GM12878 (cell line): ENCODE data around the gene MDM4. TPM values are rescaled to one million over a fixed set of nuclear protein-coding genes. Genes with fewer than 3 reads are reported as not detected.

ENCODE experiments used
- ATF3 ChIP-seq: IDR thresholded peaks from 2 replicates; pipeline ENCODE4 v1.6.1; 2011; ENCODE audit warnings: low read depth, mild to moderate bottlenecking, low read length, moderate library complexity, borderline replicate concordance; ENCODE audit errors: extremely low read depth
- CBX5 ChIP-seq: sonication (generic); IDR thresholded peaks from 2 replicates; pipeline ENCODE4 v1.6.1; 2016; ENCODE audit warnings: low read depth, moderate library complexity, mild to moderate bottlenecking, inconsistent platforms
- CEBPB ChIP-seq, 2 experiments: fragments of 150-350 bp in 1 of 2; IDR thresholded peaks; 2 replicates each; pipeline ENCODE4 v1.6.1; 2012 to 2014; ENCODE audit warnings: low read depth in 2 of 2, low read length in 2 of 2, borderline replicate concordance in 1 of 2, inconsistent platforms in 1 of 2
- CEBPZ ChIP-seq: fragments of 150-350 bp; IDR thresholded peaks from 2 replicates; pipeline ENCODE4 v1.6.1; 2016; ENCODE audit warnings: low read depth, low read length
- DPF2 ChIP-seq: fragments of 450-650 bp; IDR thresholded peaks from 2 replicates; pipeline ENCODE4 v1.6.1; 2017; ENCODE audit warnings: mild to moderate bottlenecking
- EED ChIP-seq: sonication (generic); IDR thresholded peaks from 2 replicates; pipeline ENCODE4 v1.6.1; 2016; ENCODE audit warnings: antibody characterized with exemption, low read depth
- ESRRA ChIP-seq: IDR thresholded peaks from 2 replicates; pipeline ENCODE4 v1.6.1; 2012; ENCODE audit warnings: mild to moderate bottlenecking, low read length, improper control_type of control experiment
- HDAC2 ChIP-seq: fragments of 200-600 bp; sonication (generic); IDR thresholded peaks from 2 replicates; pipeline ENCODE4 v1.6.1; 2017
- IKZF1 ChIP-seq: fragments of 450-650 bp; conservative IDR thresholded peaks from 2 replicates; pipeline ENCODE4 v1.6.1; 2017; ENCODE audit warnings: antibody characterized with exemption, mild to moderate bottlenecking
- MTA2 ChIP-seq: fragments of 450-650 bp; IDR thresholded peaks from 2 replicates; pipeline ENCODE4 v1.6.1; 2016; ENCODE audit warnings: low read depth, mild to moderate bottlenecking, moderate library complexity
- NFIC ChIP-seq: IDR thresholded peaks from 2 replicates; pipeline ENCODE4 v1.6.1; 2012; ENCODE audit warnings: low read depth, mild to moderate bottlenecking, inconsistent platforms, low read length, moderate library complexity
- NFYA ChIP-seq: IDR thresholded peaks from 2 replicates; pipeline ENCODE4 v1.6.1; 2011; ENCODE audit warnings: low read depth, mild to moderate bottlenecking, low read length, improper control_type of control experiment, borderline replicate concordance
- NFYB ChIP-seq: IDR thresholded peaks from 2 replicates; pipeline ENCODE4 v1.6.1; 2011; ENCODE audit warnings: low read depth, mild to moderate bottlenecking, low read length, improper control_type of control experiment, moderate library complexity; ENCODE audit not compliant: insufficient read depth
- NRF1 ChIP-seq: conservative IDR thresholded peaks from 2 replicates; pipeline ENCODE4 v1.6.1; 2011; ENCODE audit warnings: mild to moderate bottlenecking, low read depth, low read length, improper control_type of control experiment
- RAD51 ChIP-seq: fragments of 450-650 bp; IDR thresholded peaks from 2 replicates; pipeline ENCODE4 v1.6.1; 2016; ENCODE audit warnings: moderate library complexity, mild to moderate bottlenecking, inconsistent platforms
- RFX5 ChIP-seq: IDR thresholded peaks from 2 replicates; pipeline ENCODE4 v1.6.1; 2011; ENCODE audit warnings: low read depth, low read length, improper control_type of control experiment
- SRF ChIP-seq, 2 experiments: IDR thresholded peaks; 2 replicates each; pipeline ENCODE4 v1.6.1; 2011; ENCODE audit warnings: low read depth in 2 of 2, low read length in 2 of 2, mild to moderate bottlenecking in 1 of 2, moderate library complexity in 1 of 2
- STAT1 ChIP-seq: fragments of 450-650 bp; conservative IDR thresholded peaks from 2 replicates; pipeline ENCODE4 v1.6.1; 2014; ENCODE audit warnings: antibody characterized with exemption, mild to moderate bottlenecking
- TAF1 ChIP-seq: IDR thresholded peaks from 2 replicates; pipeline ENCODE4 v1.6.1; 2011; ENCODE audit warnings: mild to moderate bottlenecking, low read depth, low read length, borderline replicate concordance
- TCF12 ChIP-seq: IDR thresholded peaks from 2 replicates; pipeline ENCODE4 v1.6.1; 2011; ENCODE audit warnings: low read depth, mild to moderate bottlenecking, low read length
- USF2 ChIP-seq: IDR thresholded peaks from 2 replicates; pipeline ENCODE4 v1.6.1; 2011; ENCODE audit warnings: low read depth, low read length, improper control_type of control experiment, borderline replicate concordance
- ZBED1 ChIP-seq: IDR thresholded peaks from 2 replicates; pipeline ENCODE4 v1.6.1; 2016; ENCODE audit warnings: borderline replicate concordance
- ZNF274 ChIP-seq: IDR thresholded peaks from one replicate; pipeline ENCODE4 v1.8.0; 2011; ENCODE audit not compliant: insufficient read length, insufficient read depth
- ZNF592 ChIP-seq: fragments of 450-650 bp; IDR thresholded peaks from 2 replicates; pipeline ENCODE4 v1.6.1; 2017; ENCODE audit warnings: mild to moderate bottlenecking, moderate library complexity
- polyA plus RNA-seq, 11 experiments: library from polyadenylated mRNA; depleted of rRNA in 4 of 11; unstranded in 6 of 11; stranded (reverse) in 5 of 11; fragments of >200 nt; fragmentation: Nextera tagmentation in 4 of 11; fragmentation: Illumina TruSeq in 1 of 11; extraction: Ambion mirVana in 4 of 11; extraction: Trizol in 1 of 11; gene quantifications; 1 replicate in 1 of 11; 2 replicates in 10 of 11; pipeline versions ENCODE4 v1.2.1 to v1.2.3, GENCODE V29; 2011 to 2016; ENCODE audit warnings: inconsistent platforms in 2 of 11, missing spikeins in 2 of 11, low read depth in 1 of 11
- total RNA-seq, 4 experiments: library from RNA; depleted of rRNA in 3 of 4; stranded (reverse); fragments of >200 nt in 3 of 4; fragmentation: Illumina TruSeq in 1 of 4; extraction: Trizol in 1 of 4; gene quantifications; 2 replicates each; pipeline versions ENCODE4 v1.2.1 to v1.2.3, GENCODE V29; 2013 to 2021

Gene MDM4
- total and polyA plus RNA-seq, 10 of the 15 experiments (the other 5 are each of a cell fraction or from before 2014, with no cell fraction given): 2.5 to 74.4 (median 22.7) TPM

- TF ChIP-seq HDAC2 (no peak), DPF2 (peak; percentile 76), ZNF274 (no peak), RFX5 (no peak), IKZF1 (peak; percentile 91), STAT1 (no peak), CBX5 (peak; percentile 74; the same call in 1 of the 2 replicates), ZNF592 (no peak), ZBED1 (no peak), NFYA (no peak), NFYB (no peak), CEBPB (IDR thresholded peaks at IDR 0.05; ENCODE audit: borderline replicate concordance in 1 of 2, low read depth in 2 of 2, low read length in 2 of 2) (no peak), MTA2 (peak; percentile 77), RAD51 (no peak), SRF (IDR thresholded peaks at IDR 0.05; ENCODE audit: low read depth in 2 of 2, low read length in 2 of 2) (no peak), CEBPZ (no peak), ESRRA (no peak), TCF12 (no peak), ATF3 (no peak), EED (peak; percentile 94), NFIC (peak; percentile 86), TAF1 (no peak), USF2 (no peak), NRF1 (no peak)
These were observed 3.0 kb upstream of the MDM4 start (continued) for GRCh38 chr1:204513117-204513716.
